Measurements from ENCODE around the gene ENTREP3. TPM values are rescaled to one million over a fixed set of nuclear protein-coding genes. Genes with fewer than 3 reads are reported as not detected.
"Not testable (repeated sequence)": the region's sequence is repeated elsewhere in the genome, so short reads cannot be mapped to it uniquely, and the experiment has no call there.

Gene ENTREP3
- total RNA-seq, 2 donors from 2014 or later, result 49.5 to 65.9 TPM

DNA sequence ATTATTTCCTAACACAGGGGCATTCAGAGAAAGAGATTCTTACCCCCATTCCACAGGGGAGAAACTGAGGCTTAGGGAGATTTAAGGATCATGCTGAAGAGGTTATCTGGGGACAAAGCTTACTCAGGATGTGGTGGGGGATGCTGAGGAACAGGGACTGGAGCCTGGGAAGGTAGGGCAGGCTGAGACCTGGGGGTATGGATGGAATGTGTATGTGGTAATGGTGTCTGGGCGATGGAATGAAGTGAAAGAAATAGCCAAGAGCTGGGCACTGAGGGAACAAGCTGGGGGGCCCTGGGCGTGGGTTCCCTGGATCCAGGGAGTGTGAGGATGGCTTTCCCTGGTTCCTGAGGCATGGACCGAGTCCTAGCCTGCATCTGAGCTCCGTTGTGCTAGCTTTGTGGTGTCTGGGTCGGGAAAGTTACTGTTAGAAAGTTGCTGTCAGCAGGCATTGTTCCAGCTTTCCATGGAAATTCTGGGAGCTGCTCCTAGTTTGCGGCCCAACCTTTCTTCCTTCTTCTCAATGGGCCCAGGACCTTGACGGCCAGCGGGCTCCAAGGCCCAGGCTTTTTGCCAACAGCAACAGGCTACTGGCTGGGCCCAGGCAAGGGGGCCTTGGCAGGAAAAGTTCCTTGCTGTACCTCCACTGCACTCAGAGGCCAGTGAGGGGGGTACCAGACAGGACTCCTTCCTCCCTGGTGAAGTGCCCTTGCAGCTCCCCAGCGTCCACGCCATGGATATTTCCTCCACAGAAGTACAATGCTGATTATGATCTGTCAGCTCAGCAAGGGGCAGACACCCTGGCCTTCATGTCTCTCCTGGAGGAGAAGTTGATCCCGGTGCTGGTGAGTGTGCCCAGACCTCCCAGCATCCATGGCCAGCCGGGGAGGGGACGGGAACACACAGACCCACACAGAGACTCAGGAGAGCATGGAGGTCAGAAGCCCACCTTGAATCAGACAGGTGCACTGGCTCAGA lies 23.0 kb downstream of the ENTREP3 start:
- H3K9me3 Mint-ChIP-seq, result not testable (repeated sequence)

GRCh38 chr1:155231302-155231701 lies 24.0 kb downstream of the ENTREP3 start:
- not testable (repeated sequence) for H3K4me1 Mint-ChIP-seq; H3K4me1 ChIP-seq (ENCODE audit: control insufficient read depth, insufficient read depth, low read length); DNase-seq; H3K9me3 ChIP-seq (ENCODE audit: control insufficient read depth, low read length); H3K36me3 Mint-ChIP-seq (ENCODE audit: low read depth); H3K27ac ChIP-seq (ENCODE audit: low read depth, low read length); H3K36me3 ChIP-seq (ENCODE audit: control insufficient read depth, insufficient read depth, low read length); H3K4me3 Mint-ChIP-seq; H3K9ac ChIP-seq (ENCODE audit: extremely low read depth, low read length, poor library complexity, severe bottlenecking); H3K9me3 Mint-ChIP-seq; H3K4me3 ChIP-seq (ENCODE audit: low read length); H3K27ac Mint-ChIP-seq; H3K27me3 ChIP-seq (ENCODE audit: control insufficient read depth, insufficient read depth, low read length, poor library complexity, severe bottlenecking)
- H3K27me3 Mint-ChIP-seq (ENCODE audit: insufficient read depth), result peaks cover 14% of the 10 kb centered on the region
- WGBS, 2 experiments (ENCODE audit: insufficient coverage in 1 of 2, insufficient read length in 1 of 2), result 78 to 91% methylated on average over 2 to 3 of the region's 3 CpGs

More for the DNA sequence above, 23.0 kb downstream of the ENTREP3 start:
- H3K9ac ChIP-seq (ENCODE audit: extremely low read depth, low read length, poor library complexity, severe bottlenecking); H3K27ac Mint-ChIP-seq; H3K4me3 Mint-ChIP-seq; H3K9me3 ChIP-seq (ENCODE audit: control insufficient read depth, low read length); H3K27me3 ChIP-seq (ENCODE audit: control insufficient read depth, insufficient read depth, low read length, poor library complexity, severe bottlenecking); DNase-seq; H3K36me3 ChIP-seq (ENCODE audit: control insufficient read depth, insufficient read depth, low read length); H3K4me1 Mint-ChIP-seq; H3K4me1 ChIP-seq (ENCODE audit: control insufficient read depth, insufficient read depth, low read length); H3K27ac ChIP-seq (ENCODE audit: low read depth, low read length); H3K4me3 ChIP-seq (ENCODE audit: low read length): not testable (repeated sequence)
- 90 to 100% methylated on average over 4 to 13 of the region's 13 CpGs for WGBS, 2 experiments (ENCODE audit: insufficient coverage in 1 of 2, insufficient read length in 1 of 2)
- Mint-ChIP-seq H3K36me3 (ENCODE audit: low read depth) (peaks cover 16% of the 10 kb centered on the region), H3K27me3 (ENCODE audit: insufficient read depth) (peaks cover 14% of the 10 kb centered on the region)

GRCh38 chr1:155228096-155228427 lies 27.2 kb downstream of the ENTREP3 start:
- peak overlapping the region; percentile 97 for H3K27ac Mint-ChIP-seq

More at GRCh38 chr1:155228096-155228427, 27.2 kb downstream of the ENTREP3 start:
- Histone ChIP-seq H3K27ac (ENCODE audit: low read depth, low read length) (peak overlapping the region; percentile 86), H3K36me3 (ENCODE audit: control insufficient read depth, insufficient read depth, low read length) (no peaks in the 10 kb centered on the region), H3K4me1 (ENCODE audit: control insufficient read depth, insufficient read depth, low read length) (no peaks in the 10 kb centered on the region), H3K9me3 (ENCODE audit: control insufficient read depth, low read length) (no peaks in the 10 kb centered on the region), H3K27me3 (ENCODE audit: control insufficient read depth, insufficient read depth, low read length, poor library complexity, severe bottlenecking) (no peaks in the 10 kb centered on the region), H3K9ac (ENCODE audit: extremely low read depth, low read length, poor library complexity, severe bottlenecking) (peak overlapping the region; percentile 40), H3K4me3 (ENCODE audit: low read length) (peak overlapping the region; percentile 95)
- peak overlapping the region; percentile 87 for H3K4me3 Mint-ChIP-seq
- H3K27me3 Mint-ChIP-seq (ENCODE audit: insufficient read depth), result peaks cover 14% of the 10 kb centered on the region
- H3K9me3 Mint-ChIP-seq, result no peaks in the 10 kb centered on the region
- DNase-seq, result no peak
- peaks cover 17% of the 10 kb centered on the region for H3K4me1 Mint-ChIP-seq
- WGBS, 2 experiments (ENCODE audit: insufficient coverage in 1 of 2, insufficient read length in 1 of 2), result 84 to 85% methylated on average over 7 to 9 of the region's 9 CpGs
- TF ChIP-seq CTCF (conservative IDR thresholded peaks at IDR 0.05), result no peak
- H3K36me3 Mint-ChIP-seq (ENCODE audit: low read depth), result peaks cover 2% of the 10 kb centered on the region

Data from endodermal cell (in vitro differentiated cells).